ENCODE data around the gene RCOR2.

RCOR2 gene

DNA sequence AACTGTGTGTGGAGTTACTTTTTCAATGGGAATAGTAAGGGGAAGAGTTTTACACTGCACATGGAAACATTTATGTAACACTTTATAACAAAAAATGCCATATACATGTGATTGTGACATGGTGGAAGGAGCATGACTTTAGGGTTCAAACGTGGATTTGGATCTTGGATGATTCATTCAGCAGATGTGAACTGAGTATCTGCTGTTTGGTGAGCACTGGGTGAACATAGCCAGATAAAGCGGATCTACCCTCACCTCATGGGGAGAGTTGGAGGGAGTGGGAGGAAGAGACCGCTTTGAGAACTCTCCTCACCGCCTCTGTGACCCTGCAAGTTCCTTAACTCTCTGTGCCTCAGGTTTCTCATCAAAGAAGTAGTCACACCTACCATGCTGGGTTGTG, 24.9 kb upstream of the RCOR2 start:
- no peak overlapping the region for H3K27ac ChIP-seq (ENCODE audit: low read length)
- no peaks in the 10 kb centered on the region for H3K27me3 ChIP-seq (ENCODE audit: control insufficient read depth in 1 of 2, insufficient read depth in 2 of 2, low read length in 2 of 2)
- peaks cover 40% of the 10 kb centered on the region for H3K4me1 ChIP-seq (ENCODE audit: control insufficient read depth, insufficient read depth, low read length)
- no peak overlapping the region for H3K4me3 ChIP-seq (ENCODE audit: low read length in 2 of 2)
- H3K36me3 ChIP-seq (ENCODE audit: control insufficient read depth in 2 of 2, insufficient read depth in 2 of 2, low read length in 2 of 2): peaks cover 0 to 8% of the 10 kb centered on the region in 2 donors
- H3K9me3 ChIP-seq (ENCODE audit: control insufficient read depth in 2 of 2, low read length in 2 of 2): no peaks in the 10 kb centered on the region
- no peak overlapping the region for H3K9ac ChIP-seq (ENCODE audit: low read length in 2 of 2)

GRCh38 chr11:63940786-63941185, 23.8 kb upstream of the RCOR2 start:
- H3K9me3 ChIP-seq (ENCODE audit: control insufficient read depth in 2 of 2, low read length in 2 of 2): no peaks in the 10 kb centered on the region
- no peaks in the 10 kb centered on the region for H3K36me3 ChIP-seq (ENCODE audit: control insufficient read depth in 2 of 2, insufficient read depth in 2 of 2, low read length in 2 of 2)
- H3K4me1 ChIP-seq (ENCODE audit: control insufficient read depth, insufficient read depth, low read length): peaks cover 33% of the 10 kb centered on the region
- no peaks in the 10 kb centered on the region for H3K27me3 ChIP-seq (ENCODE audit: control insufficient read depth in 1 of 2, insufficient read depth in 2 of 2, low read length in 2 of 2)
- H3K4me3 ChIP-seq (ENCODE audit: low read length in 2 of 2): no peak overlapping the region
- H3K9ac ChIP-seq (ENCODE audit: low read length in 2 of 2): no peak overlapping the region
- H3K27ac ChIP-seq (ENCODE audit: low read length): no peak overlapping the region

- Histone ChIP-seq H3K9ac (ENCODE audit: low read length in 2 of 2) (peak overlapping the region; percentile 69 to 77), H3K27me3 (ENCODE audit: control insufficient read depth in 1 of 2, insufficient read depth in 2 of 2, low read length in 2 of 2) (no peaks in the 10 kb centered on the region), H3K9me3 (ENCODE audit: control insufficient read depth in 2 of 2, low read length in 2 of 2) (no peaks in the 10 kb centered on the region), H3K4me3 (ENCODE audit: low read length in 2 of 2) (peak overlapping the region; percentile 79 to 82), H3K27ac (ENCODE audit: low read length) (no peak overlapping the region), H3K4me1 (ENCODE audit: control insufficient read depth, insufficient read depth, low read length) (peaks cover 20% of the 10 kb centered on the region), H3K36me3 (ENCODE audit: control insufficient read depth in 2 of 2, insufficient read depth in 2 of 2, low read length in 2 of 2) (no peaks in the 10 kb centered on the region)
Observed at GRCh38 chr11:63939397-63939891, 22.5 kb upstream of the RCOR2 start.

GRCh38 chr11:63938479-63939396, 21.8 kb upstream of the RCOR2 start, which contains the start of gene NAA40:
TSS of gene NAA40 (plus strand) at chr11:63939002. CDS start at chr11:63939097, 95 bp downstream.
- no peaks in the 10 kb centered on the region for H3K36me3 ChIP-seq (ENCODE audit: control insufficient read depth in 2 of 2, insufficient read depth in 2 of 2, low read length in 2 of 2)
- H3K27me3 ChIP-seq (ENCODE audit: control insufficient read depth in 1 of 2, insufficient read depth in 2 of 2, low read length in 2 of 2): no peaks in the 10 kb centered on the region
- H3K27ac ChIP-seq (ENCODE audit: low read length): peak within 1 kb of the TSS; percentile 55
- H3K4me3 ChIP-seq (ENCODE audit: low read length in 2 of 2): peak within 1 kb of the TSS; percentile 79 to 82
- H3K4me1 ChIP-seq (ENCODE audit: control insufficient read depth, insufficient read depth, low read length): peaks cover 16% of the 10 kb centered on the region
- H3K9me3 ChIP-seq (ENCODE audit: control insufficient read depth in 2 of 2, low read length in 2 of 2): no peaks in the 10 kb centered on the region
- peak within 1 kb of the TSS; percentile 69 to 77 for H3K9ac ChIP-seq (ENCODE audit: low read length in 2 of 2)

DNA sequence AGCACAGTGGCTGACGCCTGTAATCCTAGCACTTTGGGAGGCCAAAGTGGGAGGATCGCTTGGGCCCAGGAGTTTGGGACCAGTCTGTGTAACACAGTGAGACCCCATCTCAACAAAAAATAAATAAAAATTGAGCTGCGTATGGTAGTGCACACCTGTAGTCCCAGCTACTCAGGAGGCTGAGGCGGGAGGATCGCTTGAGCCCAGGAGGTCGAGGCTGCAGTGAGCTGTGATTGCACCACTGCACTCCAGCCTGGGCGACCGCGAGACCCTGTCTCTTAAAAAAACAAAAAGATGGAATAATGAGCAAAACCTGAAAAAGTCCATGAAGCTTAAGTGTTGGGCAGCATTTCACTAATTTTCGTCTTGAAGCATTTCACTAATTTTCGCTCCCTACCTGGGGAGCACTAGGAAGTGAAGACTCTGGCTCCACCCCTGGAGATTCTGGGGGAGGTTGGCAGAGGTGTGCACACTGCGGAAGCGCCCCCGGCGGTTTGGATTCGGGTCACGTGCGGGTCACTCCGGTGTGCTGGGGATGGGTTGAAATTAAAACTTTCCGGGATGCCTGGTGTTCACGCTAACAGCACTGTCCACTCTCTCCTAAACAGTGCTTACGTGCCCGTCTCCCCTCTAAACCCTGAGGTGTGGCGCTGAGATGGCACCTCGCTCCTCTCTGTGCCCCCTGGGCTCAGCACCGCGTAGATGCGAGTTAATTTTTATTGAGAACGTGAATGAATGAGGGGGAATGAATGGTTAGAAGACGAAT, 20.9 kb upstream of the RCOR2 start:
- Histone ChIP-seq H3K27ac (ENCODE audit: low read length) (peak overlapping the region; percentile 55), H3K4me3 (ENCODE audit: low read length in 2 of 2) (peak overlapping the region; percentile 56 to 79), H3K27me3 (ENCODE audit: control insufficient read depth in 1 of 2, insufficient read depth in 2 of 2, low read length in 2 of 2) (no peaks in the 10 kb centered on the region), H3K36me3 (ENCODE audit: control insufficient read depth in 2 of 2, insufficient read depth in 2 of 2, low read length in 2 of 2) (no peaks in the 10 kb centered on the region), H3K9me3 (ENCODE audit: control insufficient read depth in 2 of 2, low read length in 2 of 2) (no peaks in the 10 kb centered on the region), H3K9ac (ENCODE audit: low read length in 2 of 2) (peak overlapping the region; percentile 41 to 42), H3K4me1 (ENCODE audit: control insufficient read depth, insufficient read depth, low read length) (peaks cover 16% of the 10 kb centered on the region)

GRCh38 chr11:63933459-63933858, 16.5 kb upstream of the RCOR2 start:
- Histone ChIP-seq H3K4me1 (ENCODE audit: control insufficient read depth, insufficient read depth, low read length) (peaks cover 6% of the 10 kb centered on the region), H3K27ac (ENCODE audit: low read length) (no peak overlapping the region)

GRCh38 chr11:63931876-63932275, 14.9 kb upstream of the RCOR2 start:
- no peak overlapping the region for H3K9ac ChIP-seq (ENCODE audit: low read length in 2 of 2)
- H3K27ac ChIP-seq (ENCODE audit: low read length): no peak overlapping the region
- no peaks in the 10 kb centered on the region for H3K4me1 ChIP-seq (ENCODE audit: control insufficient read depth, insufficient read depth, low read length)

More at GRCh38 chr11:63933459-63933858, 16.5 kb upstream of the RCOR2 start:
- no peaks in the 10 kb centered on the region for H3K9me3 ChIP-seq (ENCODE audit: control insufficient read depth in 2 of 2, low read length in 2 of 2)
- H3K9ac ChIP-seq (ENCODE audit: low read length in 2 of 2): no peak overlapping the region
- H3K4me3 ChIP-seq (ENCODE audit: low read length in 2 of 2): no peak overlapping the region
- H3K36me3 ChIP-seq (ENCODE audit: control insufficient read depth in 2 of 2, insufficient read depth in 2 of 2, low read length in 2 of 2): no peaks in the 10 kb centered on the region
- no peaks in the 10 kb centered on the region for H3K27me3 ChIP-seq (ENCODE audit: control insufficient read depth in 1 of 2, insufficient read depth in 2 of 2, low read length in 2 of 2)

GRCh38 chr11:63931045-63931444, 14.1 kb upstream of the RCOR2 start:
- no peak overlapping the region for H3K9ac ChIP-seq (ENCODE audit: low read length in 2 of 2)
- no peaks in the 10 kb centered on the region for H3K27me3 ChIP-seq (ENCODE audit: control insufficient read depth in 1 of 2, insufficient read depth in 2 of 2, low read length in 2 of 2)
- H3K27ac ChIP-seq (ENCODE audit: low read length): no peak overlapping the region
- H3K4me3 ChIP-seq (ENCODE audit: low read length in 2 of 2): no peak overlapping the region
- H3K9me3 ChIP-seq (ENCODE audit: control insufficient read depth in 2 of 2, low read length in 2 of 2): no peaks in the 10 kb centered on the region
- H3K36me3 ChIP-seq (ENCODE audit: control insufficient read depth in 2 of 2, insufficient read depth in 2 of 2, low read length in 2 of 2): no peaks in the 10 kb centered on the region
- no peaks in the 10 kb centered on the region for H3K4me1 ChIP-seq (ENCODE audit: control insufficient read depth, insufficient read depth, low read length)

More at GRCh38 chr11:63931876-63932275, 14.9 kb upstream of the RCOR2 start:
- Histone ChIP-seq H3K27me3 (ENCODE audit: control insufficient read depth in 1 of 2, insufficient read depth in 2 of 2, low read length in 2 of 2) (no peaks in the 10 kb centered on the region), H3K4me3 (ENCODE audit: low read length in 2 of 2) (no peak overlapping the region), H3K9me3 (ENCODE audit: control insufficient read depth in 2 of 2, low read length in 2 of 2) (no peaks in the 10 kb centered on the region), H3K36me3 (ENCODE audit: control insufficient read depth in 2 of 2, insufficient read depth in 2 of 2, low read length in 2 of 2) (no peaks in the 10 kb centered on the region)

- no peaks in the 10 kb centered on the region for H3K4me1 ChIP-seq (ENCODE audit: control insufficient read depth, insufficient read depth, low read length)
- H3K27me3 ChIP-seq (ENCODE audit: control insufficient read depth in 1 of 2, insufficient read depth in 2 of 2, low read length in 2 of 2): no peaks in the 10 kb centered on the region
- H3K9me3 ChIP-seq (ENCODE audit: control insufficient read depth in 2 of 2, low read length in 2 of 2): no peaks in the 10 kb centered on the region
- no peaks in the 10 kb centered on the region for H3K36me3 ChIP-seq (ENCODE audit: control insufficient read depth in 2 of 2, insufficient read depth in 2 of 2, low read length in 2 of 2)
- no peak overlapping the region for H3K27ac ChIP-seq (ENCODE audit: low read length)
- no peak overlapping the region for H3K4me3 ChIP-seq (ENCODE audit: low read length in 2 of 2)
- no peak overlapping the region for H3K9ac ChIP-seq (ENCODE audit: low read length in 2 of 2)
Observed at GRCh38 chr11:63929616-63930015, 12.7 kb upstream of the RCOR2 start.

- Histone ChIP-seq H3K36me3 (ENCODE audit: control insufficient read depth in 2 of 2, insufficient read depth in 2 of 2, low read length in 2 of 2) (no peaks in the 10 kb centered on the region), H3K27me3 (ENCODE audit: control insufficient read depth in 1 of 2, insufficient read depth in 2 of 2, low read length in 2 of 2) (no peaks in the 10 kb centered on the region), H3K4me1 (ENCODE audit: control insufficient read depth, insufficient read depth, low read length) (peaks cover 24% of the 10 kb centered on the region), H3K4me3 (ENCODE audit: low read length in 2 of 2) (no peak overlapping the region), H3K27ac (ENCODE audit: low read length) (no peak overlapping the region), H3K9me3 (ENCODE audit: control insufficient read depth in 2 of 2, low read length in 2 of 2) (no peaks in the 10 kb centered on the region), H3K9ac (ENCODE audit: low read length in 2 of 2) (no peak overlapping the region)
Observed at GRCh38 chr11:63923319-63923718, 6.4 kb upstream of the RCOR2 start.

Data from stomach smooth muscle (tissue), 2 donors.